ENCODE measurements around the gene SLC6A1.

SLC6A1 gene

DNA sequence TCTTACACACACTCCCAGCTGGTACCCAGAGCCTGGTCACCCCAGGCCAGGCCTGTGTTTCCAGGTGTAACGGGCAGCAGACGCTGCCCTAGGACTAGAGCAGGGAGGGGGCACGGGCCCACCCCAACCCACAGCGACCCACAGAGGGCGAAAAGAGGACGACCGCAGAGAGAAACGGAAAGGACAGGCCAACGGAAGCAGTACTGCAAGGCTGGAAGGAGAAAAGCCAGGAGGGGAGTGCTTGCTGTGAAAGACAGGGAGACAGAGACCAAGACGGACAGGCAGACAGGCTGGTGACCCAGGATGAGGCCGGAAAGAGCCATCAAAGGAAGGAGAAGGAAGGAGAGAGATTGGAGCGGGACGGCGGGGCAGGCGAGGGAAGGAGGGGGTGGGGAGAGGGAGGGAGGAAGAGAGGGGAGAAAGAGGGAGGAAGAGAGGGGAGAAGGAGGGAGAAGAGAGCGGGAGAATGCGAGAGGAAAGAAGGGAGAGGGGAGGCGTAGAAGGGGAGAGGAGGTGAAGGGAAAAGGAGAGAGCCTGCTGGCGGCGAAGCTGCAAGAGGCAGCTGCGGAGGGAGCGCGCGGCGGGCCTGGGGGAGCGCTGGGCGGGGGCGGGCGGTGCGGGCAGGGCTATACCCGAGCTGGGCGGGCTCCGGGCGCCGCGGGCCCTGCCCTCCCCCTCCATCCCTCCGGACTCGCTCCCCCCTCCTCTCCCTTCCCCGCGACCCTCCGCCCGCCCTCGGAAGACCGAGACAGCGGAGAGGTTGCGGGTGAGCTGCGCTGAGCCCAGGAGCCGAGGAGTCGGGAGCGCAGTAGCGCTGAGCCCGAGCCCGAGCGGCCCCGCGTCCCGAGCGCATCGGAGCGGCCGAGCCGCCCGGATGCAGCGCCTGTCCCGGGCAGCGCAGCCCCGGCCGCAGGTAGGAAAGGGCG, at the start of gene SLC6A1:
Gene SLC6A1, plus strand, starts transcription at position 732 of the 926 bp plus-strand sequence. CDS start 24,464 bp downstream, outside the sequence.
- TF ChIP-seq, protein P1, sequence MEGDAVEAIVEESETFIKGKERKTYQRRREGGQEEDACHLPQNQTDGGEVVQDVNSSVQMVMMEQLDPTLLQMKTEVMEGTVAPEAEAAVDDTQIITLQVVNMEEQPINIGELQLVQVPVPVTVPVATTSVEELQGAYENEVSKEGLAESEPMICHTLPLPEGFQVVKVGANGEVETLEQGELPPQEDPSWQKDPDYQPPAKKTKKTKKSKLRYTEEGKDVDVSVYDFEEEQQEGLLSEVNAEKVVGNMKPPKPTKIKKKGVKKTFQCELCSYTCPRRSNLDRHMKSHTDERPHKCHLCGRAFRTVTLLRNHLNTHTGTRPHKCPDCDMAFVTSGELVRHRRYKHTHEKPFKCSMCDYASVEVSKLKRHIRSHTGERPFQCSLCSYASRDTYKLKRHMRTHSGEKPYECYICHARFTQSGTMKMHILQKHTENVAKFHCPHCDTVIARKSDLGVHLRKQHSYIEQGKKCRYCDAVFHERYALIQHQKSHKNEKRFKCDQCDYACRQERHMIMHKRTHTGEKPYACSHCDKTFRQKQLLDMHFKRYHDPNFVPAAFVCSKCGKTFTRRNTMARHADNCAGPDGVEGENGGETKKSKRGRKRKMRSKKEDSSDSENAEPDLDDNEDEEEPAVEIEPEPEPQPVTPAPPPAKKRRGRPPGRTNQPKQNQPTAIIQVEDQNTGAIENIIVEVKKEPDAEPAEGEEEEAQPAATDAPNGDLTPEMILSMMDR (conservative IDR thresholded peaks at IDR 0.05; ENCODE audit: control insufficient read depth, insufficient read depth, low read depth, low read length), result no peak
- no peak within 1 kb of the TSS for H3K4me3 ChIP-seq (ENCODE audit: control insufficient read depth, low read depth, low read length)
- no peak for DNase-seq (ENCODE audit: low read depth)

DNA sequence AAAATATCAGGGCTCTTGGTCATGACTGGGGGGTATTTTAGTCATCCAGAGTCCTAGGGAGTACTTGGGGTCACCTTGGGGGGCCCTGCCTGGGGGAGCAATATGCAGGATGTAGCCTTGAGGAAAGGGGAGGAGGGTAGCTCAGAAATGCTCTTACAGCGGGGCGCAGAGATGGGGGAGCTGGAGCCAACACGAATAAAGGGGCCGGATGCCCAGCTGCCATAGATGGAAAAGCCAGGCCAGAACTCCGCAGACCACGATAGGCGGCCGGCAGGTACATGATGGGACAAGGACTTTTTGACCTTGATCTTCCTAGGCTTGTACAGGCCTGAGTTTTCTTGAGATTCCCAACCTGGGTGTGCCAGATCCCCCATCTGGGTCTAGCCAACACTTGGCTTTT, 47.7 kb upstream of the SLC6A1 start:
- TF ChIP-seq, protein P1 (conservative IDR thresholded peaks at IDR 0.05; ENCODE audit: control insufficient read depth, insufficient read depth, low read depth, low read length), result no peak
- DNase-seq (ENCODE audit: low read depth), result no peak

DNA sequence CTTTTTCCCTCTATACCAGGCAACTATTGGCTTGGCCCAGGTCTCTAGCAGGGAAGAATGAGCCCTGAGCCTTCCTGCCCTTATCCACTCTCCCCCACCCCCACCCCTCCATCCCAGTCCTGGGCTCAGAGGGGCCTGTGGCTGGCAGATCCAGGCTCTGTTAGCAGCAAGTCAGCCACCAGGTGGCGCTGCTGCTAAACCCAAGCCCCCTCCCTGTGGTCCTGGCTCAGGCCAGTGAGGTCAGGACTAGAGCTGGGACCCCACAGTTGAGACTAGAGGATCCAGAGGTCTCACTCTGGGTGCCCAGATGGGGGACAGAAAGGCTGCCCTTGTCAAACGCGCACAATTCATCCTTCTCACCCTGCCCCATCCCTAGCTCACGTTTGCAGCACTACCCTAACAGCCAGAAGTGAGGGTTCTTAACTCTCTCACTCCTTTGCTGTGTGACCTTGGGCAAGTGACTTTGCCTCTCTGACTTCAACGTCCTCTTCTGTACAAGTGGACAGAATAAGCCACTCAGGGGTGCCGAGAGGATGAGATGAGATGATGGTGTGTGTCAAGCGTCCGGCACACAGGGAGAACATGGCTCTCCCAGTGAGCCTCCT, 46.8 kb upstream of the SLC6A1 start:
- TF ChIP-seq, protein P1 (conservative IDR thresholded peaks at IDR 0.05; ENCODE audit: control insufficient read depth, insufficient read depth, low read depth, low read length), result peak; percentile 74
- peak; percentile 47 for DNase-seq (ENCODE audit: low read depth)

More for the DNA sequence above, 47.7 kb upstream of the SLC6A1 start:
- H3K4me3 ChIP-seq (ENCODE audit: control insufficient read depth, low read depth, low read length), result no peak overlapping the region

DNA sequence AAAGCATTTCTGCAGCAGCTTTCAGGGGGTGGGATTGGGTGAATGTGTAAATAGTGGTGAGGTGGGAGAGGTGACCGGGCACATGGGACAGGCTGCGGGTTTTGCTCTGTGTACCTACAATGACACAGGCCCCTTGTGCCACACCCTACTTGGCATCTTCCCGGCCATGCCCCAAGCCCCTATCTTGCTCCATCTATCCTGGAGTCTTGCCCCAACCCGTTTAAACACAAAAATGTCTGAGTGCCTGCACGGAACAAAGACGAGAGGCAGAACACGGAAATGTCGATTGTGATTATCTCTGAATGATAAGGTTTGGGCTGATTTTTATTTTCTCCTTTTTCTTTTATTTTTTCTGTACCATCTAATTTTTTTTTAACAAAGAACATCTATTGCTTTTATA, 46.0 kb upstream of the SLC6A1 start:
- TF ChIP-seq, protein P1 (conservative IDR thresholded peaks at IDR 0.05; ENCODE audit: control insufficient read depth, insufficient read depth, low read depth, low read length), result no peak
- H3K4me3 ChIP-seq (ENCODE audit: control insufficient read depth, low read depth, low read length), result no peak overlapping the region
- no peak for DNase-seq (ENCODE audit: low read depth)

More for the DNA sequence above, 46.8 kb upstream of the SLC6A1 start:
- no peak overlapping the region for H3K4me3 ChIP-seq (ENCODE audit: control insufficient read depth, low read depth, low read length)

DNA sequence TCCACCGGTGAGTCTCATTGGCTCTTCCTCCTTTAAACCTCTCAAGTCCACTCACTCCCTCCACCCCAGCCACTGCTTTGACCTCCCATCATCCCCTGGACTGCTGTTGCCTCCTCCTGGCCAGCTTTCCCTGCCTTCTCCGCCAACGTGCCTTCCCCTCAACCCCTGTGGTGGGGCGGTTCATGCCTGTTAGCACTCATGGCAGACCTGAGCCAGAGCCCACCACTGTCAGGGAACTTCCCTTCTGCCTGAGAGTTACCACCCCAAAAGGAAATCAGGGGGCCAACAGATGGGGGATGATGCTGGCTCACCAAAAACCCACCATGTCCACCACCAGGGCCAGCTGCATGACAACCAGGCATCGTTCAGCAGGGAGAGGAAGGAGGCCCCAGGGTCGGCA, 44.2 kb upstream of the SLC6A1 start:
- TF ChIP-seq, protein P1 (conservative IDR thresholded peaks at IDR 0.05; ENCODE audit: control insufficient read depth, insufficient read depth, low read depth, low read length), result no peak
- no peak for DNase-seq (ENCODE audit: low read depth)
- H3K4me3 ChIP-seq (ENCODE audit: control insufficient read depth, low read depth, low read length), result no peak overlapping the region

DNA sequence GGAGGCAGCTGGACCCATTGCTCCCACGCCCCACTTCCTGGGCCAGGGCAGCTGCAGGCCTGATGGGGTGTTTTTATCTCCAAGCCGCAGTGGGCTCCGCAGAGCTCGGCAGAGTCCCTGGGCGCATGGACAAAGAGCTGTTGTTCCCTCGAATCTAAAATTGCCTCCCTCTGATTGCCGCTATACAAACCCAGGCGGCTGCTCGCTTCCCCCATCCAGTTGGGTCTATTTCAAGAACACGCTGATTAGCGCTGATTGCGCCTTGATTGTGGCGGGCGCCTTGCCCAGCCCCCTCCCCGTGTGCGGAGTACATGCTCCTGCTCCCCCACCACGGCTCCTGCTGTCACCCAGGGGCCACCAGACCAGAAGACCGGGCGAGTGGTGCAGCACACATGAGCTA, 43.4 kb upstream of the SLC6A1 start:
- TF ChIP-seq, protein P1 (conservative IDR thresholded peaks at IDR 0.05; ENCODE audit: control insufficient read depth, insufficient read depth, low read depth, low read length), result no peak
- H3K4me3 ChIP-seq (ENCODE audit: control insufficient read depth, low read depth, low read length), result no peak overlapping the region
- no peak for DNase-seq (ENCODE audit: low read depth)

Measured in fibroblast of mammary gland (primary cell).